ENCODE measurements around the gene PHC3. TPM values are rescaled to one million over a fixed set of nuclear protein-coding genes. Genes with fewer than 3 reads are reported as not detected.

Gene PHC3
- total and polyA plus RNA-seq, 3 donors from 2014 or later, result 24.8 to 96.1 (median 93.5) TPM

GRCh38 chr3:170080605-170081004 is 100.9 kb downstream of the PHC3 start:
- H3K27me3 ChIP-seq, result no peaks in the 10 kb centered on the region
- 85 to 89% methylated on average over 4 of the region's 4 CpGs for WGBS, 2 donors
- no peak overlapping the region for H3K4me3 ChIP-seq
- no peaks in the 10 kb centered on the region for H3K9me3 ChIP-seq
- H3K27ac ChIP-seq, result no peak overlapping the region
- H3K4me1 ChIP-seq, result peaks cover 10% of the 10 kb centered on the region
- H3K36me3 ChIP-seq (ENCODE audit: low read depth, missing control alignments), result no peaks in the 10 kb centered on the region
- no peak for DNase-seq
- intact Hi-C loops (cut with DNase I; ENCODE audit: low total_unique reads), result no loop called here
- no peak for TF ChIP-seq POLR2A (IDR thresholded peaks at IDR 0.05)
- TF ChIP-seq CTCF (IDR thresholded peaks at IDR 0.05), result no peak

GRCh38 chr3:170079536-170080165 is 101.9 kb downstream of the PHC3 start:
- DNase-seq, result no peak

GRCh38 chr3:170078620-170079281 is 102.8 kb downstream of the PHC3 start:
- Histone ChIP-seq H3K27me3 (no peaks in the 10 kb centered on the region), H3K36me3 (ENCODE audit: low read depth, missing control alignments) (no peaks in the 10 kb centered on the region), H3K27ac (no peak overlapping the region), H3K9me3 (no peaks in the 10 kb centered on the region), H3K4me3 (no peak overlapping the region), H3K4me1 (peaks cover 10% of the 10 kb centered on the region)
- no peak for TF ChIP-seq CTCF (IDR thresholded peaks at IDR 0.05)
- TF ChIP-seq POLR2A (IDR thresholded peaks at IDR 0.05), result no peak
- intact Hi-C loops (cut with DNase I; ENCODE audit: low total_unique reads), result no loop called here
- WGBS, 2 donors, result 46 to 49% methylated on average over 13 of the region's 13 CpGs
- no peak for DNase-seq

More at GRCh38 chr3:170079536-170080165, 101.9 kb downstream of the PHC3 start:
- WGBS, 2 donors, result 40 to 41% methylated on average over 2 of the region's 2 CpGs
- no peak overlapping the region for H3K27ac ChIP-seq
- H3K4me3 ChIP-seq, result no peak overlapping the region
- no peaks in the 10 kb centered on the region for H3K36me3 ChIP-seq (ENCODE audit: low read depth, missing control alignments)
- no peaks in the 10 kb centered on the region for H3K27me3 ChIP-seq
- TF ChIP-seq POLR2A (IDR thresholded peaks at IDR 0.05) (no peak), CTCF (IDR thresholded peaks at IDR 0.05) (no peak)
- intact Hi-C loops (cut with DNase I; ENCODE audit: low total_unique reads), result no loop called here
- no peaks in the 10 kb centered on the region for H3K9me3 ChIP-seq
- peaks cover 10% of the 10 kb centered on the region for H3K4me1 ChIP-seq

GRCh38 chr3:170077361-170077760 is 104.2 kb downstream of the PHC3 start:
- TF ChIP-seq CTCF (IDR thresholded peaks at IDR 0.05) (no peak), POLR2A (IDR thresholded peaks at IDR 0.05) (no peak)
- Histone ChIP-seq H3K36me3 (ENCODE audit: low read depth, missing control alignments) (no peaks in the 10 kb centered on the region), H3K9me3 (no peaks in the 10 kb centered on the region), H3K27ac (no peak overlapping the region), H3K27me3 (no peaks in the 10 kb centered on the region), H3K4me1 (peaks cover 10% of the 10 kb centered on the region), H3K4me3 (no peak overlapping the region)
- DNase-seq, result no peak
- 30 to 48% methylated on average over 10 of the region's 10 CpGs for whole genome bisulfite sequencing, 2 donors
- intact Hi-C loops (cut with DNase I; ENCODE audit: low total_unique reads), result no loop called here
